Measurements from ENCODE around the gene DNAH2. TPM values are rescaled to one million over a fixed set of nuclear protein-coding genes. Genes with fewer than 3 reads are reported as not detected.

The DNAH2 gene
- total RNA-seq, 1 experiment from 2014 or later: 0.17 TPM

DNA sequence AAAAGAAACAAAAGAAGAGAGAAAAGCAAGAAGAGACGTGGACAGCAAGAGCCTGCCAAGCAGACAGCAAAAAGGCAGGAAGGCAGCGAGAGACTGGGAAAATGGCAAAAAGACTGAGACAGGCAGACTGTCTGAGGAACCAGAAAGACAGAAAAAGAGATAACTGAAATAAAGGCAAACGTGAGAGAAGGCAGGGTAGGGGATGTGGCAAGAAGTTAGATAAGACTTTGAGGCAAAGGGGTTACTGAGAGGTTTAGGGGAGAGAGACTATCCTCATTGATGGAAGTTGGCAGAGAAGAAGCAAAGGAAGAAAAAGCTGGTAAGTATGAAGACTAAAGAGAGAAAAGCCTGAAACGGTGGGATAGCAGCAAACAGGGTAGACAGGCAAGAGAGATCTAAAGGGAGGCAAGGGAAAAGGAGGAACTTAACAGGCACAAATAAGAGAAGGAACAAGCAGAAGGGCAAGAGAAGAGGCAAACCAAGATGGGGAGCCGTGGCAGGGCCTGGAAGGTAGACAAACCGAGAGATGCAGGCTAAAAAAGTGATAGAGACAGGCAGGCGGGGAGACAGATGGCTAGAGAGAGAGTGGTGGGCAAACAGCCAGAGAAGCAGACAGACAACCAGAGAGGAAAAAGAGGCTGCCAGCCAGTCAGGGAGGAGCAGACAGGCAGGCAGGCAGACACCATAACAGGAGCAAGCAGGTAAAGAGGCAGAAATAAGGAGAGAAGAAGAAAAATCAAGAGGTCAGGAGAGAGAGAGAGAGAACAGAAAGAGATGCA lies 163.9 kb downstream of the DNAH2 start:
- H3K4me3 Mint-ChIP-seq: no peak overlapping the region
- H3K27ac Mint-ChIP-seq: no peak overlapping the region
- ATAC-seq: no peak
- H3K4me1 Mint-ChIP-seq: peaks cover 8% of the 10 kb centered on the region
- no peaks in the 10 kb centered on the region for H3K36me3 Mint-ChIP-seq
- TF ChIP-seq, protein P1, sequence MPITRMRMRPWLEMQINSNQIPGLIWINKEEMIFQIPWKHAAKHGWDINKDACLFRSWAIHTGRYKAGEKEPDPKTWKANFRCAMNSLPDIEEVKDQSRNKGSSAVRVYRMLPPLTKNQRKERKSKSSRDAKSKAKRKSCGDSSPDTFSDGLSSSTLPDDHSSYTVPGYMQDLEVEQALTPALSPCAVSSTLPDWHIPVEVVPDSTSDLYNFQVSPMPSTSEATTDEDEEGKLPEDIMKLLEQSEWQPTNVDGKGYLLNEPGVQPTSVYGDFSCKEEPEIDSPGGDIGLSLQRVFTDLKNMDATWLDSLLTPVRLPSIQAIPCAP (CRISPR knock-in tag; IDR thresholded peaks at IDR 0.05): no peak
- TF ChIP-seq, protein P2, sequence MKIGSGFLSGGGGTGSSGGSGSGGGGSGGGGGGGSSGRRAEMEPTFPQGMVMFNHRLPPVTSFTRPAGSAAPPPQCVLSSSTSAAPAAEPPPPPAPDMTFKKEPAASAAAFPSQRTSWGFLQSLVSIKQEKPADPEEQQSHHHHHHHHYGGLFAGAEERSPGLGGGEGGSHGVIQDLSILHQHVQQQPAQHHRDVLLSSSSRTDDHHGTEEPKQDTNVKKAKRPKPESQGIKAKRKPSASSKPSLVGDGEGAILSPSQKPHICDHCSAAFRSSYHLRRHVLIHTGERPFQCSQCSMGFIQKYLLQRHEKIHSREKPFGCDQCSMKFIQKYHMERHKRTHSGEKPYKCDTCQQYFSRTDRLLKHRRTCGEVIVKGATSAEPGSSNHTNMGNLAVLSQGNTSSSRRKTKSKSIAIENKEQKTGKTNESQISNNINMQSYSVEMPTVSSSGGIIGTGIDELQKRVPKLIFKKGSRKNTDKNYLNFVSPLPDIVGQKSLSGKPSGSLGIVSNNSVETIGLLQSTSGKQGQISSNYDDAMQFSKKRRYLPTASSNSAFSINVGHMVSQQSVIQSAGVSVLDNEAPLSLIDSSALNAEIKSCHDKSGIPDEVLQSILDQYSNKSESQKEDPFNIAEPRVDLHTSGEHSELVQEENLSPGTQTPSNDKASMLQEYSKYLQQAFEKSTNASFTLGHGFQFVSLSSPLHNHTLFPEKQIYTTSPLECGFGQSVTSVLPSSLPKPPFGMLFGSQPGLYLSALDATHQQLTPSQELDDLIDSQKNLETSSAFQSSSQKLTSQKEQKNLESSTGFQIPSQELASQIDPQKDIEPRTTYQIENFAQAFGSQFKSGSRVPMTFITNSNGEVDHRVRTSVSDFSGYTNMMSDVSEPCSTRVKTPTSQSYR (CRISPR knock-in tag; IDR thresholded peaks at IDR 0.05): no peak
- TF ChIP-seq TEAD4 (CRISPR knock-in tag; IDR thresholded peaks at IDR 0.05) (no peak), GABPB1 (CRISPR knock-in tag; IDR thresholded peaks at IDR 0.05) (no peak), ATF1 (CRISPR knock-in tag; IDR thresholded peaks at IDR 0.05) (no peak), ZNF219 (CRISPR knock-in tag; IDR thresholded peaks at IDR 0.05; ENCODE audit: borderline replicate concordance) (no peak), FOXK1 (CRISPR knock-in tag; IDR thresholded peaks at IDR 0.05) (no peak), CREM (CRISPR knock-in tag; IDR thresholded peaks at IDR 0.05) (no peak), SMAD3 (CRISPR knock-in tag; IDR thresholded peaks at IDR 0.05; ENCODE audit: borderline replicate concordance) (no peak), NFATC4 (CRISPR knock-in tag; IDR thresholded peaks at IDR 0.05) (no peak), SP1 (CRISPR knock-in tag; conservative IDR thresholded peaks at IDR 0.05) (no peak), NFYB (CRISPR knock-in tag; conservative IDR thresholded peaks at IDR 0.05; ENCODE audit: low read depth) (no peak), CBFB (CRISPR knock-in tag; IDR thresholded peaks at IDR 0.05; ENCODE audit: low read depth) (no peak)
- TF ChIP-seq, protein P3, sequence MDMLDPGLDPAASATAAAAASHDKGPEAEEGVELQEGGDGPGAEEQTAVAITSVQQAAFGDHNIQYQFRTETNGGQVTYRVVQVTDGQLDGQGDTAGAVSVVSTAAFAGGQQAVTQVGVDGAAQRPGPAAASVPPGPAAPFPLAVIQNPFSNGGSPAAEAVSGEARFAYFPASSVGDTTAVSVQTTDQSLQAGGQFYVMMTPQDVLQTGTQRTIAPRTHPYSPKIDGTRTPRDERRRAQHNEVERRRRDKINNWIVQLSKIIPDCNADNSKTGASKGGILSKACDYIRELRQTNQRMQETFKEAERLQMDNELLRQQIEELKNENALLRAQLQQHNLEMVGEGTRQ (CRISPR knock-in tag; IDR thresholded peaks at IDR 0.05): no peak
- TF ChIP-seq, protein P4, sequence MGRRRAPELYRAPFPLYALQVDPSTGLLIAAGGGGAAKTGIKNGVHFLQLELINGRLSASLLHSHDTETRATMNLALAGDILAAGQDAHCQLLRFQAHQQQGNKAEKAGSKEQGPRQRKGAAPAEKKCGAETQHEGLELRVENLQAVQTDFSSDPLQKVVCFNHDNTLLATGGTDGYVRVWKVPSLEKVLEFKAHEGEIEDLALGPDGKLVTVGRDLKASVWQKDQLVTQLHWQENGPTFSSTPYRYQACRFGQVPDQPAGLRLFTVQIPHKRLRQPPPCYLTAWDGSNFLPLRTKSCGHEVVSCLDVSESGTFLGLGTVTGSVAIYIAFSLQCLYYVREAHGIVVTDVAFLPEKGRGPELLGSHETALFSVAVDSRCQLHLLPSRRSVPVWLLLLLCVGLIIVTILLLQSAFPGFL (CRISPR knock-in tag; IDR thresholded peaks at IDR 0.05; ENCODE audit: borderline replicate concordance): no peak
- TF ChIP-seq, protein P5, sequence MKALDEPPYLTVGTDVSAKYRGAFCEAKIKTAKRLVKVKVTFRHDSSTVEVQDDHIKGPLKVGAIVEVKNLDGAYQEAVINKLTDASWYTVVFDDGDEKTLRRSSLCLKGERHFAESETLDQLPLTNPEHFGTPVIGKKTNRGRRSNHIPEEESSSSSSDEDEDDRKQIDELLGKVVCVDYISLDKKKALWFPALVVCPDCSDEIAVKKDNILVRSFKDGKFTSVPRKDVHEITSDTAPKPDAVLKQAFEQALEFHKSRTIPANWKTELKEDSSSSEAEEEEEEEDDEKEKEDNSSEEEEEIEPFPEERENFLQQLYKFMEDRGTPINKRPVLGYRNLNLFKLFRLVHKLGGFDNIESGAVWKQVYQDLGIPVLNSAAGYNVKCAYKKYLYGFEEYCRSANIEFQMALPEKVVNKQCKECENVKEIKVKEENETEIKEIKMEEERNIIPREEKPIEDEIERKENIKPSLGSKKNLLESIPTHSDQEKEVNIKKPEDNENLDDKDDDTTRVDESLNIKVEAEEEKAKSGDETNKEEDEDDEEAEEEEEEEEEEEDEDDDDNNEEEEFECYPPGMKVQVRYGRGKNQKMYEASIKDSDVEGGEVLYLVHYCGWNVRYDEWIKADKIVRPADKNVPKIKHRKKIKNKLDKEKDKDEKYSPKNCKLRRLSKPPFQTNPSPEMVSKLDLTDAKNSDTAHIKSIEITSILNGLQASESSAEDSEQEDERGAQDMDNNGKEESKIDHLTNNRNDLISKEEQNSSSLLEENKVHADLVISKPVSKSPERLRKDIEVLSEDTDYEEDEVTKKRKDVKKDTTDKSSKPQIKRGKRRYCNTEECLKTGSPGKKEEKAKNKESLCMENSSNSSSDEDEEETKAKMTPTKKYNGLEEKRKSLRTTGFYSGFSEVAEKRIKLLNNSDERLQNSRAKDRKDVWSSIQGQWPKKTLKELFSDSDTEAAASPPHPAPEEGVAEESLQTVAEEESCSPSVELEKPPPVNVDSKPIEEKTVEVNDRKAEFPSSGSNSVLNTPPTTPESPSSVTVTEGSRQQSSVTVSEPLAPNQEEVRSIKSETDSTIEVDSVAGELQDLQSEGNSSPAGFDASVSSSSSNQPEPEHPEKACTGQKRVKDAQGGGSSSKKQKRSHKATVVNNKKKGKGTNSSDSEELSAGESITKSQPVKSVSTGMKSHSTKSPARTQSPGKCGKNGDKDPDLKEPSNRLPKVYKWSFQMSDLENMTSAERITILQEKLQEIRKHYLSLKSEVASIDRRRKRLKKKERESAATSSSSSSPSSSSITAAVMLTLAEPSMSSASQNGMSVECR (CRISPR knock-in tag; IDR thresholded peaks at IDR 0.05; ENCODE audit: borderline replicate concordance): no peak
- TF ChIP-seq, protein P6, sequence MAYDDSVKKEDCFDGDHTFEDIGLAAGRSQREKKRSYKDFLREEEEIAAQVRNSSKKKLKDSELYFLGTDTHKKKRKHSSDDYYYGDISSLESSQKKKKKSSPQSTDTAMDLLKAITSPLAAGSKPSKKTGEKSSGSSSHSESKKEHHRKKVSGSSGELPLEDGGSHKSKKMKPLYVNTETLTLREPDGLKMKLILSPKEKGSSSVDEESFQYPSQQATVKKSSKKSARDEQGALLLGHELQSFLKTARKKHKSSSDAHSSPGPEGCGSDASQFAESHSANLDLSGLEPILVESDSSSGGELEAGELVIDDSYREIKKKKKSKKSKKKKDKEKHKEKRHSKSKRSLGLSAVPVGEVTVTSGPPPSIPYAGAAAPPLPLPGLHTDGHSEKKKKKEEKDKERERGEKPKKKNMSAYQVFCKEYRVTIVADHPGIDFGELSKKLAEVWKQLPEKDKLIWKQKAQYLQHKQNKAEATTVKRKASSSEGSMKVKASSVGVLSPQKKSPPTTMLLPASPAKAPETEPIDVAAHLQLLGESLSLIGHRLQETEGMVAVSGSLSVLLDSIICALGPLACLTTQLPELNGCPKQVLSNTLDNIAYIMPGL (CRISPR knock-in tag; IDR thresholded peaks at IDR 0.05): no peak
- TF ChIP-seq, protein P7, sequence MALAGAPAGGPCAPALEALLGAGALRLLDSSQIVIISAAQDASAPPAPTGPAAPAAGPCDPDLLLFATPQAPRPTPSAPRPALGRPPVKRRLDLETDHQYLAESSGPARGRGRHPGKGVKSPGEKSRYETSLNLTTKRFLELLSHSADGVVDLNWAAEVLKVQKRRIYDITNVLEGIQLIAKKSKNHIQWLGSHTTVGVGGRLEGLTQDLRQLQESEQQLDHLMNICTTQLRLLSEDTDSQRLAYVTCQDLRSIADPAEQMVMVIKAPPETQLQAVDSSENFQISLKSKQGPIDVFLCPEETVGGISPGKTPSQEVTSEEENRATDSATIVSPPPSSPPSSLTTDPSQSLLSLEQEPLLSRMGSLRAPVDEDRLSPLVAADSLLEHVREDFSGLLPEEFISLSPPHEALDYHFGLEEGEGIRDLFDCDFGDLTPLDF (CRISPR knock-in tag; IDR thresholded peaks at IDR 0.05): no peak
- POLR2A ChIA-PET: no interaction called here
- H3K9me3 Mint-ChIP-seq: no peaks in the 10 kb centered on the region
- H3K27me3 Mint-ChIP-seq (ENCODE audit: low read depth): no peaks in the 10 kb centered on the region; the same call in 1 of the 2 replicates
- DNase-seq (ENCODE audit: low spot score): no peak
- CTCF ChIA-PET: interaction anchor here (0.6 kb wide), 1 partner anchor 142 kb away, joined by 3 read pairs; no protein-coding TSS in a partner anchor
